GM18867 (cell line): Measurements from ENCODE around the gene GPX4.
"Not testable (repeated sequence)": the region's sequence is repeated elsewhere in the genome, so short reads cannot be mapped to it uniquely, and the experiment has no call there.

Experiments
- ATAC-seq: cut with Tn5 transposase; IDR thresholded peaks from one replicate; pipeline ENCODE4 v1.9.1; 2021; ENCODE audit warnings: mild to moderate bottlenecking, moderate library complexity; ENCODE audit not compliant: unreplicated experiment

GPX4 gene

DNA sequence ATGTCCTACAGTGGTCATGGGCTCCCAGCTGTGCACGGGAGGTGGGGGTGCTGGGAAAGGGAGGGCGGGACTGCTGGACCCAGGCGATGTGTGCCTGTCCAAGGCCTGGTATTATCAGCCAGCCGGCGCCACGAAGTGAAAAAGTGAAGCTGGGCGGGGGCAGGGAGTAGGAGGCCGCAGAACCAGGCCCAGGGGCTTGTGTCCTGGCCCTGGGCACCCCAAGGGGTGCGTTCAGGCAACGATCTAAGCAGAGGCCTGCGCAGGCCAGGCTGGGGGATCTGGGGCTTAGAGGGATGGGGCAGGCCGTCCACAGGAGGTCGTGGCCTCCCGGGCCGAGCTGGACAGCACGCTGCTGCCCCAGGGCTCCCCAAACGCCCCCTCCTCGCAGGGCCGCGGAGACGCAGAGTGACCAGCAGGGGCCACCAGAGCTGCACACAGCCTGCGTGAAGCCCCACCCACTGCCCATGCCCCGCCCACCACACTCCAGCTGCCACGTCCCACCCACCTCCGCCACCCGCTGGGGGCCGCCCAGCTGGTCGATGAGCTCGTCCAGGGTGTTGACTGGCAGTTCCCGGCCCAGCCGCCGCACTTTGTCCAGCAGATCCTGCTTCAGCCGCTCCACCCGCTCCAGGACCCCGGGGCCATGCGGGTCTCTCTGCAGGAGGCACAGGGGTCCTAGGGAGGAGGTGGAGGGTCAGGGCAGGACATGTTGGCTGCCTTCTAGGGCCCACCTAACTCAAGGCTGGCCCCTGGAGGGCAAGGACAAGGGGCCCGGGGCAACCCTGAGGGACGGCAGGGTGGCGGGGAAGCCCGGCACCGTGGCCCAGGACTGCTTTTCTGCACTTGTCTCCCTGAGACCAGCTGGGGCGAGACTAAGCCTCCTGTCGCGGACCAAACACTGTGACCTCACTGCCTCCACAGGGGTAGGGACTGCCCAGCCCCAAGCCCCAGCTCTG, 9.5 kb downstream of the GPX4 start:
- peak; percentile 41 for ATAC-seq

DNA sequence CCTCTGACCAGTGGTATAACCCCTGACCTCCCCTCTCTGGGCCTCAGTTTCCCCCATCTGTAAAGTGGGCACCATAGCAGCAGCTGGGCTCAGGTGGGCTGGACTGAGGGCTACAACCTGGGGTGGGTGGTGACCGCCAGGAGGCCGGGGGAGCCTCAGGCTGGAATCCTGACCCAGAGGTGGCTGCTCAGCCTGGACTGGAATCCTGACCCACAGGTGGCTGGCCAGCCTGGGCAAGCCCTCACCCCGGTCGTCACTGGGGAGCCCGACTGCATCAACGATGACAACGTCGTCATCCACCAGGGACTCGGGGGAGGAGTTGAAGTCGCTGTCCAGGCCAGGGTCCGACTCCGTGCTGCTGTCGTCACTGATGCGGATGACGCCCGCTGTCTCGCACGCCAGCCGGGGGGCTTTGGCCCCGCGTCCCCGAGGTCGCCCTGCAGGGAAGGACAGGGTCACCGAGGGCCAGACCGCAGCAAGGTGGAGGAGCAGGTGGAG, 10.2 kb downstream of the GPX4 start:
- no peak for ATAC-seq

DNA sequence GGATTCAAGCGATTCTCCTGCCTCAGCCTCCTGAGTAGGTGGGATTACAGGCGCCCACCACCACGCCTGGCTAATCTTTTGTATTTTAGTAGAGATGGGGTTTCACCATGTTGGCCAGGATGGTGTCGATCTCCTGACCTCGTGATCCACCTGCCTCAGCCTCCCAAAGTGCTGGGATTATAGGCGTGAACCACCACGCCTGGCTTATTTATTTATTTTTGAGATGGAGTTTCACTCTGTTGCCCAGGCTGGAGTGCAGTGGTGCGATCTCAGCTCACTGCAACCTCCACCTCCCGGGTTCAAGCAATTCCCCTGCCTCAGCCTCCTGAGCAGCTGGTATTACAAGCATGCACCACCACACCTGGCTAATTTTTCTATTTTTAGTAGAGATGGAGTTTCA, 10.9 kb downstream of the GPX4 start:
- ATAC-seq: not testable (repeated sequence)

DNA sequence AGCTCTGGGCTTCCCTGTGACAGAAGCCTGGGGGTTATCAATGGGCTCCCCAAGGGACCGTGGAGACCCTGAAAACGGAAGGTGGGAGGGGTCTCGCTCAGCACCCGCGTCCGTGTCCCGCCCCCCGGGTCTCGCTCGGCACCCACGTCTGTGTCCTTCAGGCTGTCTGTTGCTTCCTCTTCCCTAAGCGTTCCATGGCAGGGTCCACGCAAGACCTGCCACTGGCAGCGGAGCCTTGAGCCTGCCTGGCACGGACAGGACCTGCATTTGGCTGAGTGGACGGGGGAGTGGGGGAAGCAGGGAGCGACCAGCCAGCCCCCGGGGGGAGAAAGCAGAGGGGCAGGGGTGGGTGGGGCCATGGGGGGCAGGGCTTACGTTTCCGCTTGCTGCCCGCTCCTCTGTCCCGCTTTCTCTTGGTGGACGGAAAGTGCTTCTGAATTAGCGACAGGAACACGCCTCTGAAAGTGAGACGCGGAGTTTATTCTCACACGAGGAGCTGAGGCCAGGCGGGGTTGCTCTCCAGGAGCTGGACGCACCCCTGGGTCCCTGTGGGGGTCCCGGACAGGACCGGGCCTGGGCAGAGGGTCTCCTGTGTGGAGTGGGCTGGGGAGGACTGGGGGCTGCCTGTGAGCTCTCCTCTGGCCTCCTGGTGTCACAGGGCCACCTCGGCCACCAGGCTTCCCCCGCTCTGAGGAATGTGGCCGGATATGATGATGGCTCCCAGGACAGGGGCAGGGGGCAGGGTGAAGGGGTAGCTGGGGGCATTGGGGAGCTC, 12.0 kb downstream of the GPX4 start:
- ATAC-seq: no peak

GRCh38 chr19:1116726-1117581, 13.2 kb downstream of the GPX4 start:
- no peak for ATAC-seq

DNA sequence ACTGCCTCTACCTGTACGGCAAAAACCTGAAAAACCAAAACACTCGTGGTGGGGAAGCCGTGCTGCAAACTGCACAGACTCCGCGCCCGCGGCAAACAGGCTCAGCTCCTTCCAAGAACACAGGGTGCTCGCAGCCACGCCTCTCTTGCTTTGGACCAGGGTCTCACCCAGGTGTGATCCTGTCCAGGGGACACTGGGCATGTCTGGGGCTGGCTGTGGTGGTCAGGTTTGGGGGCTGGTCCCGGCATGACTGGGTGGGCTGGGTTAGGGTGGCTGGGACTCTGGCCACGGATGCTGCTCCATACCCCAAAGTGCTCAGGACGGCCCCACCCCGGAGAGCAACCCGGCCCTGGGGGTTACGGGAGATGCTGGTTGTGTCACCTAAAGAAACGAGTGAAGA, 13.9 kb downstream of the GPX4 start:
- no peak for ATAC-seq

- ATAC-seq: no peak
These were observed 15.2 kb downstream of the GPX4 start for GRCh38 chr19:1118999-1119398.

DNA sequence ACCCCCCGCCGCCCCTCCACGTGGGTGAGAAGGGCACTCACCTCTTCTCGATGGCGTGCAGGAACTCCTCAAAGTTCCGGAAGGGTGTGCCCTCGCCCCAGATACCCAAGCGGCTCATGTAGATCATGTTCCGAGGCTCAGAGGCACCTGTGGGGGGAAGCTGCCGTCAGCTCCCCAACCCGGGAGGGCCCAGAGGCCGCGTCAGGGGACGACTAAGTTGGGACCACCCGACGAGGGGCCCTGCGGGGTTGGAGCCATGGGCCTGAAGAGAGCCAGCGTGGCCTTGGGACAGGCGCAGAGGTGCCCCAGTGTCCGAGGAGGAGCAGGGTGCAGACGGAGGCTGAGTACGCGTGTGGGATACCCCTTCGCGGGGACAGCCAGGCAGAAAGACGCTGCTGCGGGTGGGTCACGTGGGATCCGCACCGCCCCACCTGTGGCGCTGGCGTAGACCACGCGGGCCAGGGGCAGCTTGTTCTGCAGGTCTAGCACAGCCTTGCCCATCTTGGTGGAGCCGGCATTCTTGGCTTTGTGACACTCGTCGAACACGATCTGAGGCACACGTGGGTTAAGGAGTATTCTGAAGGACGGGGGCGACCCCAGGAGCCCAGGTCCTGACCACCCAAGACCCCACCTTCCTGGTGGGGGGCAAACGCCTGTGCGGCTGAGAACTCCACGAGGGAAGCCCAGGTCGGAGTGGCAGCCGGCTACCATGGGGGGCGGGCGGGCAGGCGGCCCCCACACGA, 15.9 kb downstream of the GPX4 start:
- no peak for ATAC-seq

GRCh38 chr19:1121395-1121794, 17.6 kb downstream of the GPX4 start:
- ATAC-seq: no peak

- ATAC-seq: no peak
These were observed 18.5 kb downstream of the GPX4 start for GRCh38 chr19:1122021-1122971.

- ATAC-seq: peak; percentile 50
These were observed 19.2 kb downstream of the GPX4 start for GRCh38 chr19:1122972-1123363.

- ATAC-seq: no peak
These were observed 19.6 kb downstream of the GPX4 start for GRCh38 chr19:1123381-1123780.

DNA sequence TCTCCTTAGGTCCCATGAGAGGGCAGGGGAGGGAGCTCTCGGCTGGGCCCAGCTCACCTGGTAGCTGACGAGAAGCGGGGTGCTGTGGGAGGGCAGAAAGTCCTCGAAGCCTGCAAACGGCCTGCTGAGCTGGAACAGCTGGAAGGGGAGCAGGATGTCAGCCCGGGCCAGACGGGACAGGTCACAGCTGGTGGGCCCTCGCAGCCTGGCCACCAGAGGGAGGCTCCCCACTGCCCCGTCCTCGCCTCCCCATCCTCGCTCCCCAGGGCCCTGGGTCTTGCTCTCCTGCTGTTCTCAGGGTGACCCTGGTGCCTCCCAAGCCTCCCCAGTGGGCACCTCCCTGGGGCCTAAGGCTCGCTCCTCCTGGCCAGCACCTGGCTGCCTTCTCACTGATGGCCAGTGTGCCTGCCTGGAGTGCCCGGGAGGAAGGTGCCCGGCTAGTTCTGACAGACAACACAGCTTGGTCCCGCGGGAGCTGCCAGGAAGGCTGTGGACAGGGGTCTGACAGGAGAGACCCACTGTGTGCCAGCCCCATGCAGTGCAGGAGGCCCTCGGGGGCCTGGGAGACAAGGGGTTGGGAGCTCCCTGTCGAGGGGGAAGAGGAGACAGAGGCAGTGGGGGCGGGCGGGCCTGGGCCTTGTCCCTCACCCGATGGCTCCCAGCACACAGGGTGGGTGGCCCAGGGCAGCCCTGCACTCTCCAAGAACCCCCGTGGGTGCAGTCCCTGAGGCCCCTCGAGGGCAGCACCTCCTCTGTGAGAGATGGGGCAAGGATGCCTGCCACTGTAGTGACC, 20.3 kb downstream of the GPX4 start:
- no peak for ATAC-seq

DNA sequence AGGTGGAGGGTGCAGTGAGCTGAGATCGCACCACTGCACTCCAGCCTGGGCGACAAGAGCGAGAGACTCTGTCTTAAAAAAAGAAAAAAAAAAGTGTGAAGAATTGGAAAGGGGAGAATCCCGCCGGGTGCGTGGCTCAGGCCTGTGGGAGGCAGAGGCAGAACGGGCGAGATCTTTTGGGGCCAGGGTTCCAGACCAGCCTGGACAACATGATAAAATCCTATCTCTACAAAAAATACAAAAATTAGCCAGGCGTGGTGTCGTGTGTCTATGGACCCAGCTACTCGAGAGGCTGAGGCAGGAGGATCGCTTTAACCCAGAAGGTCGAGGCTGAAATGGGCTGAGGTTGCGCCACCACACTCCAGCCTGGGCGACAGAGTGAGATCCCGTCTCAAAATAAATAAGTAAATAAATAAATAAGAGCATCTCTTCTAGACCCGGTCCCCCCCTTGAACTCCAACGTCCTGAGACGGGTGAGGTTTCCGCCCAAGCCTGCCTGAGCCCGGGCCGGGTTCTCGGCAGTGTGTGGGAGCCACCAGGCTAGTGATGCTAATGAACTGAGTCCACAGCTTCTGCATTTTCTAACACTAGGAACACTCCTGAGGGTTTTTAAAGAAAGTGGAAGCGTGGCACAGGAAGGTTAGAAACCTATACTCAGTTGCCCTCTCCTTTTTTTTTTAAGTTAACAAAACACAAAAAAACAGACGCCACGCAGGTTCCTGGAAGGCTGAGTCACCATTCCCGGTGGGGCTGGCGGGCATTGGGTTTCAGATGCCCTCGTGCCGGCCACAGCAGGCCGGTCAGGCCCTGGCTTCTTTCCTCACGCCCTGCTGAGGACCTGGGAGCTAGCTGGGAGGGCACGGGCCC, 22.0 kb downstream of the GPX4 start:
- no peak for ATAC-seq

DNA sequence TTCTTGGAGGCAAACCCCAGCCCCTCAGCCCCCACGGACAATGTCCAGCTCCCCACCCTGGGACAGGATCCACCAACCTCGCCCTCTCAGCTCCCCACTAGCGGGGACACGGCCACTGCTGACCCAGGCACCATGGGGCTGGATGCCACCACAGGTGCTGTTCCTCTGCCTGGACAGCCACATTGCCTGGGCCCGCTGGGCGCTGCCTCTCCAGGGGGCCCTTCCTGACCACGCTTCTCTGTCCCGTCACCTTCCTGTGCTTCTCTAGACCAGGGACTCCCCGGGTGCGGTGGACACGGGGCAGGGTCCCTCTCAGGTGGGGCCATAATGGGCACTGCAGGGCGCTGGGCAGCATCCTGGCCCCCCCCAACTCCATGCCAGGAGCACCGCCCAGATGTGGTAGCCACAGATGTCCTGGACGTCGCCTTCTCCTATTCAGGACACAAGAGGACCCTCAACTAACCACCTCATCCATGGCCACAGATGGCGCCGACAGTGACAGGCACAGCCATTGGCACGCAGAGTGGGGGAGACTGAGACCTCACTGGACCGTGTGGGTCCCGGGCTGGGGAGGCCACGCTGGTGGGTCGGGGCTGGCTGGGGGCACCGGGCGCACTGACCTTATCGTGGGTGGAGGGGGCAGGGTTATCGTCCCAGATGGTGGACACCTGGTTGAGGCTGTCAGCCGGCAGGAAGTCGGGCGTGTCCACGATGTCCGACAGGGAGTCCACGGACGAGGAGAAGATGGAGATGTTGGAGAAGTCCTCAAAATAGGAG, 23.4 kb downstream of the GPX4 start:
- ATAC-seq: no peak

GRCh38 chr19:1128106-1128505, 24.3 kb downstream of the GPX4 start:
- ATAC-seq: no peak

DNA sequence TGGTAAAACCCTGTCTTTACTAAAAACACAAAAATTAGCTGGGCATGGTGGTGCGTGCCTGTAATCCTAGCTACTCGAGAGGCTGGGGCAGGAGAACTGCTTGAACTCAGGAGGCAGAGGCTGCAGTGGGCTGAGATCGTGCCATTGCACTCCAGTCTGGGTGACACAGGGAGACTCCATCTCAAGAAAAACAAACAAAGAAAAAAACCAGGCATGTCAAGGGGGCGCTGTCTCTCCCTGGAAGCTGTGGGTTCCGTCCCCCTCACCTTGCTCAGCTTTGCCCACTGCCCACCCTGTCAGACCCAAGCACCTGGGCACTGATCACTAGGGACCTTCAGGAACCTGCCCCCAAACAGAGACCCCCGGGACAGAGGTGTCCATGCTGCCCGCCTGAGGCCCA, 25.3 kb downstream of the GPX4 start:
- not testable (repeated sequence) for ATAC-seq
